Stimulated activated CD8-positive, alpha-beta memory T cell treated with anti-CD3 and anti-CD28 coated beads, Interleukin-12 subunit alpha, Interleukin-12 subunit beta, amount 100 ng/mL, for 1 hour (primary cell): ENCODE measurements around the gene SELE.
"Not testable (repeated sequence)": the region's sequence is repeated elsewhere in the genome, so short reads cannot be mapped to it uniquely, and the experiment has no call there.

Experiments
- DNase-seq: peaks from one replicate; pipeline ENCODE4 v3.0.0-alpha.2; 2020; ENCODE audit warnings: low read depth

Gene SELE

GRCh38 chr1:169683168-169683567 is 50.7 kb downstream of the SELE start:
- DNase-seq, result not testable (repeated sequence)

GRCh38 chr1:169682071-169682470 is 51.8 kb downstream of the SELE start:
- DNase-seq, result no peak

- no peak for DNase-seq
Measured at GRCh38 chr1:169681140-169681539, 52.7 kb downstream of the SELE start.

- DNase-seq, result no peak
Measured at GRCh38 chr1:169680377-169681019, 53.4 kb downstream of the SELE start.

GRCh38 chr1:169679692-169680091 is 54.2 kb downstream of the SELE start:
- no peak for DNase-seq

GRCh38 chr1:169676001-169676400 is 57.9 kb downstream of the SELE start:
- no peak for DNase-seq
